Activated CD8-positive, alpha-beta memory T cell treated with anti-CD3 and anti-CD28 coated beads, Interleukin-2, amount 50 U/mL, for 1 hour (primary cell): ENCODE data around the gene ATP6V0A1.
"Not testable (repeated sequence)": the region's sequence is repeated elsewhere in the genome, so short reads cannot be mapped to it uniquely, and the experiment has no call there.

Experiments
- DNase-seq: peaks from one replicate; pipeline ENCODE4 v3.0.0-alpha.2; 2020; ENCODE audit errors: extremely low read depth

ATP6V0A1 gene

DNA sequence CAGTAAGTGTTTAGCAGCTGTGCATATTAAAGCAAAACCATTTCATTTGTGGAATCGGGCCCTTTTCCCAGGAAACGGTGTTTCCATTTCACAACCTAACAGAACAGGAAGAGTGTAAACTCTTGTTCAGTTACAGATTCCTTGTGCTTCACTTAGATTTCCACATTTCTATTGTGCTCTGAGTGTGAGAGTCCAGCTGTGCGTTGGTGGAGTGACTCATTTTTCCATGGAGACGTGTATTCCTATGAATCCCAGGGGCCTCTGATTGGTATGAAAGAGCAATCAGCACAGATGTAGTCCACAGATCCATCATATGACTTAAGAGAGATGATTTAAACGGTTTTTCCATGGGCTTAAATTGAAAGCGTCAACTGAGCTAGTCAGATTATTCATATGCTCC, 22.3 kb upstream of the ATP6V0A1 start:
- DNase-seq, result no peak

DNA sequence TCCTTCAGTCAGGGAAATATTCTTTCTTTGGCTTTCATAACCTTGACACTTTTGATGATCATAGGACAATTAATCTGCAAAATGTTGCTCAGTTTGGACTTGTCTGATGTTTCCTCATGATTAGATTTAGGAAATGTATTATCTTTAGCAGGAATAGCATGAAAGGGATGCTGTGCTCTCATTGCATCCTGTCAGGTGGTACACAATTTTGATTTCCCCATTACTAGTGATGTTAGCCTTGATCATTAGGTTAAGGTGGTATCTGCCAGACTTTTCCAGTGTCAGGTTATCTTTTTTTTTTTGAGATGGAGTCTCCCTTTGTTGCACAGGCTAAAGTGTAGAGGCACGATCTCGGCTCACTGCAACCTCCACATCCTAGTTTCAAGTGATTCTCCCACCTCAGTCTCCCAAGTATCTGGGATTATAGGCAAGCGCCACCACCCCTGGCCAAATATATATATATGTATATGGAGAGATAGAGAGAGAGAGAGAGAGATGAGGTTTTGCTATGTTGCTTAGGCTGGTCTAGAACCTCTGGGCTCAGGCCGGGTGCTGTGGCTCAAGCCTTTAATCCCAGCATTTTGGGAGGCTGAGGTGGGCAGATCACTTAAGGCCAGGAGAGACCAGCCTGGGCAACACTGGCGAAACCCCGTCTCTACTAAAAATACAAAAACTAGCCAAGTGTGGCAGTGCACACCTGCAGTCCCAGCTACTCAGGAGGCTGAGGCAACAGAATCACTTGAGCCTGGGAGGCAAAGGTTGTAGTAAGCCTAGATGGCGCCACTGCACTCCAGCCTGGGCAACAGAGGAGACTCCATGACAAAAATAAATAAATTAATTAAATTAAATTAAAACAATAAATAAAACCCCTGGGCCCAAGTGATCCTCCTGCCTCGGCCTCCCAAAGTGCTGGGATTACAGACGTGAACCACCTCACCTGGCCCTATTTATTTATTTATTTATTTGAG, 19.8 kb upstream of the ATP6V0A1 start:
- no peak for DNase-seq

DNA sequence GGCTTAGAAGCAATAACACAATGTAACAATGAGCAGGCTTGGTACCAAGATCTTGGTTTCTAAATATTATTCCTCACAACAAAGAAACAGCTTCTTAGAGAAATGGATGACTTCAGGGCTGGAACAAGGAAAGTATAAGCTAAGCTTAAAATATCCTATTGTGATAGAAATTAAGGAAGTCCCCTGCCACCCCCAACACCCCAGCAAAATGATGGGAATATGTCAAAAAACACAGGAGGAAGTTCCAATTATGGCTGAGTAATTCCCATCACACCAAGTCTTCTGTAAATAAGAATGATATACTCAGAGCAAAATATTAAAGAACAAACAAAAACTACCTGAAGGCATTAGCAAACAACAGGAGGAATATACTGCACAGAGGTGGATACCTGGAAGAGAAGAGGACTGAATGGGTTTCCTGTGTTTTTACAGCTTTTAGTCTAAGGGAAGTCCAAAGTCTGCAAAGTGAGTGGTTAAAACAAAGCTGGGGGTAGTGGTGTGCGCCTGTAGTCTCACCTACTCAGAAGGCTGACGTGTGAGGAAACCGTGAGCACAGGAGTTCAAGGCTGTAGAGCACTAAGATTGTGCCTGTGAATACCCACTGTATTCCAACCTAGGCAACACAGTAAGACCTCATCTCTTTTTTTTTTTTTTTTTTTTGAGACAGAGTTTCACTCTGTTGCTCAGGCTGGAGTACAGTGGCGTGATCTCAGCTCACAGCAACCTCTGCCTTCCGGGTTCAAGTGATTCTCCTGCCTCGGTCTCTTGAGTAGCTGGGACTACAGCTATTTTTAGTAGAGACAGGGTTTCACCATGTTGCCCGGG, 17.1 kb upstream of the ATP6V0A1 start:
- DNase-seq, result no peak

DNA sequence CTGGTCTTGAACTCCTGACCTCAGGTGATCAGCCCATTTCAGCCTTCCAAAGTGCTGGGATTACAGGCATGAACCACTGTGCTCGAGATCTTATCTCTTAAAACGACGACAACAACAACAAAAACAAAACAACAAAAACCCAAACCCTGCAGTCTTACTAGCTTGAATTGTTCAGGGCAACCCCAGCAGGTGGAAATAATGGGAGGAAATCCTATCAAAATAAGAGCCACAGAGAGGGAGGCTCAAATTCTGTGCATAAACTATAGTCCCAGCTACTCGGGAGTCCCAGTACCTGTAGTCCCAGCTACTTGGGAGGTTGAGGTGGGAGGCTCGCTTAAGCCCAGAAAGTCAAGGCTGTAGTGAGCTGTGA, 16.5 kb upstream of the ATP6V0A1 start:
- DNase-seq, result no peak

DNA sequence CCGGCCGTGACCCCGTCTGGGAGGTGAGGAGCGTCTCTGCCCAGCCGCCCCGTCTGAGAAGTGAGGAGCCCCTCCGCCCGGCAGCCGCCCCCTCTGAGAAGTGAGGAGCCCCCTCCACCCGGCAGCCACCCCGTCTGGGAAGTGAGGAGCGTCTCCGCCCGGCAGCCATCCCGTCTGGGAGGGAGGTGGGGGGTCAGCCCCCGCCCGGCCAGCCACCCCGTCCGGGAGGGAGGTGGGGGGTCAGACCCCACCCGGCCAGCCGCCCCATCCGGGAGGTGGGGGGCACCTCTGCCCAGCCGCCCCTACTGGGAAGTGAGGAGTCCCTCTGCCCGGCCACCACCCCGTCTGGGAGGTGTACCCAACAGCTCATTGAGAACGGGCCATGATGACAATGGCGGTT, 9.5 kb upstream of the ATP6V0A1 start:
- not testable (repeated sequence) for DNase-seq

DNA sequence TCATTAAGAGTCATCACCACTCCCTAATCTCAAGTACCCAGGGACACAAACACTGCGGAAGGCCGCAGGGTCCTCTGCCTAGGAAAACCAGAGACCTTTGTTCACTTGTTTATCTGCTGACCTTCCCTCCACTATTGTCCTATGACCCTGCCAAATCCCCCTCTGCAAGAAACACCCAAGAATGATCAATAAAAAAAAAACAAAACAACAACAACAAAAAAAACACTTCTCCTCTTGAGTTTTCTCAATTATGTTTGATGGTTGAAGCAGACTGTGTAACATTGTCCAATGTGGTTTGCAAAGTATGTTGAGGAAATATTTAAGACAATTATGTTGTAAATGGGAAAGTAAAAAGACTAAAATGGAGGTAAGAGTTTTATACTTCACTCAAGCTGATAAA, 8.8 kb upstream of the ATP6V0A1 start:
- DNase-seq, result not testable (repeated sequence)

DNA sequence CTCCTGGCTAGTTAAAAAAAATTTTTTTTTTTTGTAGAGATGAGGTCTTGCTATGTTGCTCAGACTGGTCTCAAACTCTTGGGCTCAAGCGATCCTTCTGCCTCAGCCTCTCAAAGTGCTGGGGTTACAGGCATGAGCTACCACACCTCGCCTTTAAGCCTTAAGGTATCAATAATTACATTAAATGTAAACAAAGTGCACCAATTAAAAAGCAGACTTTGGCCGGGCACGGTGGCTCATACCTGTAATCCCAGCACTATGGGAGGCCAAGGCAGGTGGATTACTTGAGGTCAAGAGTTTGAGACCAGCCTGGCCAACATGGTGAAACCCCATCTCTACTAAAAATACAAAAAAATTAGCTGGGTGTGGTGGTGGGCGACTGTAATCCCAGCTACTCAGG, 7.4 kb upstream of the ATP6V0A1 start:
- not testable (repeated sequence) for DNase-seq

DNA sequence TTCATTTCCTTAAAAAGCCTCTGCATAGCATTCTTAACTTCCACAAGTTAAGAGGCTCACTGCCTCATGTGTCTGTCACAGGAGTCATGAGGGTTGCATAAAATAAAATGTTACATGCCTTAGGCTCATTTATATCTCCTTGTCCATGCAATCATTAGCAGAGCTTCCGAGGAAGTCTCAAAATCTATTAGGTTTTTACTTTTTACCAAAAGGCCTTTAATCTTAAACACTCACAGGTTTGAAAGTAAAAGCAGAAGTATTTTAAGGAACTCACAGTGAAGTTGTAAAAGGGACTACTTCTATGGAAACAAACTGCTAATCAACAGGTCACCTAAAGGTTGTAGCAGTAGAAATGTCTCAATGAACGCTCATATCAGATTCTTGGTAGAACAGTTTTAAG, 5.2 kb upstream of the ATP6V0A1 start:
- no peak for DNase-seq

DNA sequence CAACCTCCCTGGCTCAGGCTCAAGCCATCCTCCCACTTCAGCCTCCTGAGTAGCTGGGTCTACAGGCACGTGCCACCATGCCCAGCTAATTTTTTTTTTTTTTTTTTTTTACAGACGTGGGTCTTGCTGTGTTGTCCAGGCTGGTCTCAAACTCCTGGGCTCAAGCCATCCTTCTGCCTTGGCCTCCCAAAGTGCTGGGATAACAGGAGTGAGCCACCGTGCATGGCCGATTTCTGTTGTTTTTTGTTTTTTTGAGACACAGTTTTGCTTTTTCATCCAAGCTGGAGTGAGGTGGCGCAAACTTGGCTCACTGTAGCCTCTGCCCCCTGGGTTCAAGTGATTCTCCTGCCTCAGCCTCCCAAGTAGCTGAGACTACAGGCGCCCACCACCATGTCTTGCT, 3.7 kb upstream of the ATP6V0A1 start:
- not testable (repeated sequence) for DNase-seq

DNA sequence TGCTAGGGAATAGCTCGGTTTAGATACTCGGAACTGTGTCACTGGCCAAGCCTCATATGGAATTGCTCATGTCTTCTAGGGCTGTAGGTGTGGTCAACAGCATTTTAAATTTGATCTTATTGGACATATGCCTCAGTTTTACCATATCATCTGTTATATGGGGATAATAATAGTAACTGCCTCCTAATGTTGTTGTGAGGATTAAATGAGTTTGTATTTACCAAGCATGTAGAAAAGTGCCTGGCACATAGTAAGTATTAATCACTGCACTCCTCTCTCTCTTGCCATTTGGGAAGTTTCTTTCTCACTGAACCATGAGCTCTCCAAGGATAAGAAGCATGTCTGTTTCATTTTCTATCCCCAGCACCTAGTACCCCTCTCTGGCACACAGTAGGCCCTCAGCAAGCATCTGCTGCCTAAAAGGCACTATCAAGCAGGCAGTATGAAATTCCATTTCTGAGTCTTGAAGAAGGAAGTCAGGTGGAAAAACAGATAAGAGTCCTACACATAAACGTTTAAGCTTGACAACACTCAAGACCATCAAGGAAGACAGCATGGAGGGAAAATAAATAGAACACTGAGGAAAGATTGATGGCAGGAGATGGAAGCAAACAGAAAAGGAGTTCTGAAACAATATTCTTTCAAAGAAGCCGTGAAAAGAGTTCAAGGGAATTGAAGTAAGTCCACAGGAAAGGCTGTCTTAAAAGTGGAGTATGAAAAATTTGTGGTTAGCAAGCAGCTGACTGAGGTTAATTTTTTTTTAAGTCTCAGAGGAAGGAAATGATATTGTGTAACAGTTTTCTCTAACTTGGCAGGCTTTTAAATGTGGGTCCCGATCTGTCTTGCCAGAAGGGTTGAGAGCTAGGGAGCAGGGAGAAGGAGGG, 2.2 kb upstream of the ATP6V0A1 start:
- DNase-seq, result no peak

DNA sequence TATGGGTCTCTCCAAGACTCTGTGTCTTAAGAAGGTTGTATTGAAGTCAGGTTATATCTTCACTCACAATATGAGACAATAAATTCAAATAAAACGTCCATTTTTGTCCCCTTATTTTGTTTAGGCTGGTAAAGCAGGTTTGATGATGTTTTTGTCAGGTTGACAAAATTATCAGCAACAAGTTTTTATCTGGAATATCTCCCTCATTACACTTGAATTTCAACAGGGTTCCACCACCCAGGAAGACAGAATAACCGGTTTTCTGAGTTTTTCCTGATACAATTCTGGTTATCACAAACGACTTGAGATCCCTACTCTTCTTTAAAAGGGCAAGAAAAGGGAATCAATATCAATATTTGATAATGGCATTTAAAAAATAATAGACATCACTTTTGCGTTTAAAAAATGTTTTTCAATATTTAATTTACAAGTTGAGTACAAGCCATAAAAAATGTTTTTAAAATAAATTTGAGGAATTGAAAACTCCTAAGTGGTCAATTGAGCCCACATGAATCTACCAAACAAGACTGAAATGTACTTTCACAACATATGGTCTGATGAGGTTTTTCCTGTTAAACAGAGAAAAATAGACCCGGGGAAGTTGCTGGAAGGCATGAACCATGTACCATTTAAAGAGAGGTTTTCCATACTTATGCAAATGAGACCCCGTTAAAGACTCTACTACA, 1.4 kb upstream of the ATP6V0A1 start:
- DNase-seq, result no peak

DNA sequence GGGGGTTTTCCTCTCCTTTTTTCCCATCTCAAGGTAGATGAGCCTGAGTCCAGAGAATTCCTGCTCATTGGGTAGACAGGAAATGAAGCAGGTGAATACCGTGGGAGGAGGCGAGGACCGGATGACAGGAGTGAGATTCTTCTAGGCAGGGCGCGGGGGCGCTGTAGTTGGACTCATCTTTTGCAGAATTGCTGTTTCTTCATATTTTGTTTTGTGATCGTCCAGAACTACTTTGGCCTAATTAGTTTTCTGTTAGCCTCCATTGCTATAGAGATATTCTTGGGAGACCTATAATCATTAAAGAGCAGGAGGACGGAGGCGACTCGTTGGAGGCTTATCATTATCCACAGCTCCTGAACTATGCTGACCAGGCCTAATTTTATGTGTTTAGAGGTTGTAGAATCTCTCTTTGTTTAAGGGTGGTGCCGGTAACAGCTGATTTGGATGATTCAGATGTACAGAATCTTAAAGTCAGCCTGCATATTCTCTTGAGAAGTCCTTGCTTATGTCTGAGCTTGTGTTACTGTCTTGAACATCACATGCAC, 650 bp downstream of the ATP6V0A1 start:
- no peak for DNase-seq

DNA sequence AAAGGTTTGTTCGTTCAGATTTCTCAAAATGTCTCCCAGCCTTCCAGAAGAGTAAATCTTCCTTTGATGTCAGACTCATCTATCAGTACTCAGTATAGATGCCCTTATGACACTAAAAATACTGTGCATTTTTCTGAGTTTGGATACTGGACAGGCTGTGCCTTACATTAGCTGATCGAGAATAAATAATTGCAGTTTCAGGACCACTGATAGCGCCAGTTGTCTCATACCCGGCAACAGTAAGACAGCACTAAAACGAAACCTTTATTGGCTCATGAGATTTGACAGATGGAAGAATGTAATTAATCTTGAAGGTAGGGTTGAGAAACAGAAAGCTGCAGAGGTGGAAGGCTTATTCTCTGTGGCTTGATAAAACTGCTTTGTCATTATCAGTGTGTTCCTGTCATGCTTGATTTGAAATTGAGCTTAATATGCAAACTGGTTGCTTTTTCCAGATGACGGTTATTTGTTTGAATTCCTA, 1.2 kb downstream of the ATP6V0A1 start:
- no peak for DNase-seq

DNA sequence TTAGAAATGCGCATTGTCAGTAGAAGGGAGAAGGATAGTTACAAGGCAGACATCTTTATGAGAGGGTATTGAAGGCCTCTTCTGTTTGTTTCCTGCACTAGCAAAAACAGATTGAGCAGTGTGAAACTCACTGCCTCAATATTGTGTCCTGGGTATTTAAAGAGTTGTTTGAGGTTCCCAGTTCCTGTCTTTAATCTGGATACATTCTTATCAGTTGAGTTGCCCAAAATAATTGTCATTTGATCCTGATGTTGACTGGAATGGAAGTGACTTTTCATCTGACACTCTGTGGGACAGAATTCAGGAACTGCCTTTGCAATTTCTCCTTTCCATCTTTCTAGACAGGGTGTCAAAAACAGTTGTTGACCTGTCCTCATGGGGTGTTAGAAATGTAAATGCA, 1.7 kb downstream of the ATP6V0A1 start:
- DNase-seq, result no peak

DNA sequence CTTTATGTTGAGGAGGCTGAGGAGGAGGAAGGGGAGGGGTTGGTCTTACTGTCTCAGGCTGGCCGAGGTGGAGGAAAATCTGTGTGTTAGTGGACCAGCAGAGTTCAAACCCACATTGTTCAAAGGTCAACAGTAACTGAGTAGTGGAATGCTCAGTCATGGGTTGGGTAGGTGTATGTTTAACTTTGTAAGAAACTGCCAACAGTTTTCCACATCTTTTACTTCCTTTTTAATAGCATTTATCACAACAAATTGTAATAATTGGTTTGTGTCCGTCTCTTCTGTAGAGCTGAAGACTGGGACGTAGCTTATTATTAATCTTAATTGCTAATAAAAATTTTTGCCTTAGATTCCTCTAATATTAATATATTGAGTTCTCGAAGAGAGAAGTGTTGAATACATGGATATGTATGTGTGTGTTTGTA, 5.3 kb downstream of the ATP6V0A1 start:
- DNase-seq, result no peak

DNA sequence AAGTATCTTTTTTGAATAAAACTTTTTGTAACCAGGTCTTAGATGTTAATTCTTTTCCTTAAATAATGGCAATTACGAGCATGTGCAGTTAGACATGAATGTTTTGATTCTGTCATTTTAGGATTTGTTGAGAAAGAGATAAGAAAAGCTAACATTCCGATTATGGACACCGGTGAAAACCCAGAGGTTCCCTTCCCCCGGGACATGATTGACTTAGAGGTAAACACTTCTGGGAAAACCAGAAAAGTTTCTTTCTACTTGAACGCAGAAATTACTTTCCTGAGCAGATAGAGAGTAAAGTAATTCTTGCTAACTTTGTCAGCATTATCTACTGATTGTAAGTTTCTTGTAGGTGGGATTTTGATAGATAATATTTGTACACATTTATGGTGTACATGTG, 9.2 kb downstream of the ATP6V0A1 start:
- DNase-seq, result no peak

DNA sequence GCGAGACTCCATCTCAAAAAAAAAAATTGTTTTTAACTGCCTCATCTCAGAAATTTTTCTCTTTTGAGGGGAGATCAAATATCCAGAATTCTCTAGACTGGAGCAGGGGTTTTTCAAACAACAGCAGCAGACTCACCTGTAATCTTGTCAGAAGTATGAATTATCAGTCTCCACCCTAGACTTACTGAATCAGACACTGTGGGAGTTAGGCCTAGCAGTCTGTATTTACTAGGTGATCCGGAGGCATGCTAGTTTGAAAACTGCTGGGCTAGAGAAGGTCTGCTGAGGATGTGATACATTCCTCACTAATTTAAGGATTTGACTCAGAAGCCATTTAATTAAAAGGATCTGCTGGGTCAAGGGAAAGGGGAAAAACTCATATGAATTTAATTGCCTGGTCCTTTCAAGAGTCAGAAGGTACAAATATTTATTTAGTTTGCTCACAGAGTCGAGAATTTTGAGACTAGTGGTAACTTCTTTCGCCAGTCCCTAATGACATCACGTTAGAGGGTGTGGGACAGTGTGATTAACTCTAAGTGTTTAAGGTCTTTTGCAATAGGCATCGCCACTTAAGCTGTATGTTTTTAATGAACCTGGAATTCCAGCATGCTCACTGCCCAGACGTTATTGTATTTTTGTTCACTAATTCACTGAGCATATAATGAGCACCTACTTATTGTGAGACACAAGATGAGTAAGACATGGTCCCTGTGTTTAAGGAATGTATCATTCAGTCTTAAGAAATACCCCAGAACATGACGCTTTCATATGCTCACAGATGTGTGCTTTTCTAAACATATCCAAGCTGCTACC, 14.2 kb downstream of the ATP6V0A1 start:
- DNase-seq, result no peak

DNA sequence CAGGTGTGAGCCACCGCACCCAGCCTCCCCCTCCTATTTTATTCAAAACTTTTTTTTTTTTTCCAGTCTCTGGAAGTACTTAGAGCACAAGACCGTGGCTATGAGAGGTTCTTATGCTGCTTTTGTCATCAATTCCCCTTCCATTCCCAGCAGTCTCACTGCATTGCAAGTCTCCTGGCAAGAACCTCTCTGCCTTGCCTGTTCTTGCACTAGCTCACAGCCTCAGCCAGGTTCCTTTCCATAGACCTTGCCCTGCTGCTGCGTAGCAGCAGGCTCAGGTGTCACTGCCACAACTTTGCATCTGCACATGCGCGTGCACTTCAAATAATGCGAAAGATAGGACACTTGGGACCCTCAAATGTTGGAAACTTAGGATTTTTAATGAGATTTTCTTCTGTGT, 15.6 kb downstream of the ATP6V0A1 start:
- DNase-seq, result no peak

DNA sequence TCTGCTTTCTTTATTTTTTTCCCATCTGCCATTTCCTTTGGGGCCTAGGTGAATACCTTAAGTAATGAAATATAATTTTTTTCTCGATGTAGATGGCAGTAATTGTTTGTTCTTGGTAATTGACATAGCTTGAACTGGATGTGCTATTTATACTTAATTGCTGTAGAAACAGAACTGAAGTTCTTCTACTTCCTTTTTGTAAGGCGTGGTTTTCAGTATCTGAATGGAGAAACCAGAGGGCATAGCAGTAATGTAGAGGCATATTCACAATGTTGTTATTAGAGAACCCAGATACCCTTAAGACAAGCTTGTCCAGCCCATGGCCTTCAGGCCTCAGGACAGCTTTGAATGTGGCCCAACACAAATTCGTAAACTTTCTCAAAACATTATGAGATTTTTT, 16.4 kb downstream of the ATP6V0A1 start:
- no peak for DNase-seq

DNA sequence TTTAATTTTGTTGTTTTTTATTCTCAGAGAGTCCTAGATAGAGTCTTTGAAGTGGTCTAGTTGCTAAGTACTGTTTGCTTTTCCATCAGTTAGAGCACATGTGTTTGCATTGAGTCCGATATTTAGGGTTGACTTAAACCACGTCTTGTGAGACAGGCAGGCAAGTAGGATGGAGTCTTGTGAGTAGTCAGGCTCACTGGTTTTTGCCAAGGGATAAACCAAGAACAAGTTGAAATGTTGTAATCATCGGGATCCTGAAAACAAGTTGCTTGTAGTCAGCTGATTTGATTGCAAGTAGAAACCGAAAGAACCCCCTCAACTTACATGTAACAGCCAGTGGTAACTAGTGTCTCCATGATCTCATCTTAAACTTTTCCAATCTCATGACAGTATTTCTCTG, 17.2 kb downstream of the ATP6V0A1 start:
- no peak for DNase-seq
